Smooth muscle cell (in vitro differentiated cells): ENCODE data around the gene HOXB7. TPM values are rescaled to one million over a fixed set of nuclear protein-coding genes. Genes with fewer than 3 reads are reported as not detected.

Source experiments
- DNase-seq: peaks from one replicate; lab custom pipeline; 2025; ENCODE audit not compliant: unreplicated experiment; lab: John Stamatoyannopoulos, UW
- H2AFZ ChIP-seq: fragments of 200-600 bp; sonication (generic); 2 replicates; pipeline ENCODE4 v1.6.0; 2016; ENCODE audit warnings: antibody characterized with exemption, low read depth, mild to moderate bottlenecking
- H3F3A ChIP-seq: fragments of 200-600 bp; sonication (generic); 2 replicates; pipeline ENCODE4 v1.6.0; 2017; ENCODE audit warnings: antibody characterized with exemption, low read depth
- H3K27ac ChIP-seq: fragments of 200-600 bp; sonication (generic); 2 replicates; pipeline ENCODE4 v1.5.1; 2016; ENCODE audit warnings: low read depth, mild to moderate bottlenecking
- H3K27me3 ChIP-seq: fragments of 200-600 bp; sonication (generic); 2 replicates; pipeline ENCODE4 v1.6.1; 2016; ENCODE audit warnings: low read depth, mild to moderate bottlenecking
- H3K36me3 ChIP-seq: fragments of 200-600 bp; sonication (generic); 2 replicates; pipeline ENCODE4 v1.5.1; 2016; ENCODE audit warnings: low read depth
- H3K4me1 ChIP-seq: fragments of 200-600 bp; sonication (generic); 2 replicates; pipeline ENCODE4 v1.5.1; 2016; ENCODE audit warnings: low read depth
- H3K4me2 ChIP-seq: fragments of 200-600 bp; sonication (generic); 2 replicates; pipeline ENCODE4 v1.6.0; 2016; ENCODE audit warnings: mild to moderate bottlenecking
- H3K4me3 ChIP-seq: fragments of 200-600 bp; sonication (generic); 2 replicates; pipeline ENCODE4 v1.5.1; 2016; ENCODE audit warnings: mild to moderate bottlenecking
- H3K79me2 ChIP-seq: fragments of 200-600 bp; sonication (generic); 2 replicates; pipeline ENCODE4 v1.6.0; 2016; ENCODE audit warnings: low read depth, mild to moderate bottlenecking
- H3K9ac ChIP-seq: fragments of 200-600 bp; sonication (generic); 2 replicates; pipeline ENCODE4 v1.6.0; 2016; ENCODE audit warnings: low read depth
- H3K9me3 ChIP-seq: fragments of 200-600 bp; sonication (generic); replicated peaks from 2 replicates; pipeline ENCODE4 v1.5.1; 2016; ENCODE audit warnings: low read depth
- H4K20me1 ChIP-seq: fragments of 200-600 bp; sonication (generic); 2 replicates; pipeline ENCODE4 v1.6.0; 2016; ENCODE audit warnings: low read depth
- CTCF ChIP-seq: fragments of 200-600 bp; sonication (generic); IDR thresholded peaks from 2 replicates; pipeline ENCODE4 v1.5.1; 2017; ENCODE audit warnings: borderline replicate concordance, mild to moderate bottlenecking, antibody characterized with exemption; ENCODE audit not compliant: insufficient read depth, poor library complexity, severe bottlenecking
- WGBS: methylation state at CpG from one replicate; pipeline ENCODE4 v1.1.7; 2016; ENCODE audit warnings: low lambda C conversion rate; 5-methylcytosine and 5-hydroxymethylcytosine counted together
- polyA plus RNA-seq: library from polyadenylated mRNA; unstranded; fragments of >200 nt; fragmentation: Nextera tagmentation; extraction: Ambion mirVana; gene quantifications from 2 replicates; pipeline ENCODE4 v1.2.1, GENCODE V29; 2016
- total RNA-seq: library from RNA; depleted of rRNA; stranded (reverse); fragments of >200 nt; gene quantifications from 2 replicates; pipeline ENCODE4 v1.2.3, GENCODE V29; 2014

Gene HOXB7
- total and polyA plus RNA-seq, 2 experiments from 2014 or later, result 16.1 to 29.7 TPM

- H3K9me3 ChIP-seq, result no peaks in the 10 kb centered on the region
- H3F3A ChIP-seq, result no peaks in the 10 kb centered on the region
- H4K20me1 ChIP-seq, result peaks cover 97% of the 10 kb centered on the region
- H3K79me2 ChIP-seq, result peaks cover 61% of the 10 kb centered on the region
- no peaks in the 10 kb centered on the region for H3K36me3 ChIP-seq
- no peak overlapping the region for H2AFZ ChIP-seq
- peaks cover 90% of the 10 kb centered on the region for H3K27me3 ChIP-seq
- H3K27ac ChIP-seq, result no peak overlapping the region
- WGBS, result 12% methylated on average over 37 of the region's 43 CpGs
- TF ChIP-seq CTCF, result no peak
- peak overlapping the region; percentile 90 for H3K4me2 ChIP-seq
- no peak overlapping the region for H3K9ac ChIP-seq
- peak overlapping the region; percentile 53 for H3K4me3 ChIP-seq
- DNase-seq, result no peak
- peaks cover 7% of the 10 kb centered on the region for H3K4me1 ChIP-seq
Measured at GRCh38 chr17:48578616-48579470, 32.0 kb downstream of the HOXB7 start.

- Histone ChIP-seq H3K36me3 (no peaks in the 10 kb centered on the region), H3F3A (no peaks in the 10 kb centered on the region), H3K4me1 (peaks cover 7% of the 10 kb centered on the region), H4K20me1 (peaks cover 97% of the 10 kb centered on the region), H3K9me3 (no peaks in the 10 kb centered on the region), H3K9ac (no peak within 1 kb of the TSS), H3K79me2 (peaks cover 53% of the 10 kb centered on the region), H3K27ac (no peak within 1 kb of the TSS), H3K4me3 (peak within 1 kb of the TSS; percentile 53), H3K27me3 (peaks cover 90% of the 10 kb centered on the region), H2AFZ (no peak within 1 kb of the TSS), H3K4me2 (peak within 1 kb of the TSS; percentile 90)
- no peak for TF ChIP-seq CTCF
- 4% methylated on average over 17 of the region's 58 CpGs for WGBS
- no peak for DNase-seq
Measured at GRCh38 chr17:48577946-48578615, 32.7 kb downstream of the HOXB7 start, which contains the start of gene HOXB4. HOXB4 (minus strand) TSS chr17:48578350; CDS start chr17:48578319, 31 bp downstream.

GRCh38 chr17:48577330-48577945 lies 33.4 kb downstream of the HOXB7 start:
- H3K79me2 ChIP-seq, result peaks cover 52% of the 10 kb centered on the region

More at GRCh38 chr17:48577330-48577945, 33.4 kb downstream of the HOXB7 start:
- Histone ChIP-seq H3K9me3 (no peaks in the 10 kb centered on the region), H3K27me3 (peaks cover 90% of the 10 kb centered on the region), H3K4me3 (peak overlapping the region; percentile 53), H3K4me2 (peak overlapping the region; percentile 90), H2AFZ (no peak overlapping the region), H3F3A (no peaks in the 10 kb centered on the region), H3K36me3 (no peaks in the 10 kb centered on the region), H4K20me1 (peaks cover 97% of the 10 kb centered on the region), H3K4me1 (peaks cover 7% of the 10 kb centered on the region), H3K27ac (no peak overlapping the region), H3K9ac (no peak overlapping the region)
- no peak for TF ChIP-seq CTCF
- DNase-seq, result no peak
- WGBS, result 9% methylated on average over 10 of the region's 19 CpGs
